GM19240 (cell line): ENCODE results near the gene DLEC1.

Source experiments
- DNase-seq: peaks from one replicate; pipeline ENCODE4 v3.0.0; 2011; ENCODE audit warnings: low spot score; ENCODE audit not compliant: insufficient read length

Gene DLEC1

GRCh38 chr3:38107911-38108648 lies 69.1 kb downstream of the DLEC1 start:
- no peak for DNase-seq

GRCh38 chr3:38108649-38109579 lies 69.9 kb downstream of the DLEC1 start:
- no peak for DNase-seq

DNA sequence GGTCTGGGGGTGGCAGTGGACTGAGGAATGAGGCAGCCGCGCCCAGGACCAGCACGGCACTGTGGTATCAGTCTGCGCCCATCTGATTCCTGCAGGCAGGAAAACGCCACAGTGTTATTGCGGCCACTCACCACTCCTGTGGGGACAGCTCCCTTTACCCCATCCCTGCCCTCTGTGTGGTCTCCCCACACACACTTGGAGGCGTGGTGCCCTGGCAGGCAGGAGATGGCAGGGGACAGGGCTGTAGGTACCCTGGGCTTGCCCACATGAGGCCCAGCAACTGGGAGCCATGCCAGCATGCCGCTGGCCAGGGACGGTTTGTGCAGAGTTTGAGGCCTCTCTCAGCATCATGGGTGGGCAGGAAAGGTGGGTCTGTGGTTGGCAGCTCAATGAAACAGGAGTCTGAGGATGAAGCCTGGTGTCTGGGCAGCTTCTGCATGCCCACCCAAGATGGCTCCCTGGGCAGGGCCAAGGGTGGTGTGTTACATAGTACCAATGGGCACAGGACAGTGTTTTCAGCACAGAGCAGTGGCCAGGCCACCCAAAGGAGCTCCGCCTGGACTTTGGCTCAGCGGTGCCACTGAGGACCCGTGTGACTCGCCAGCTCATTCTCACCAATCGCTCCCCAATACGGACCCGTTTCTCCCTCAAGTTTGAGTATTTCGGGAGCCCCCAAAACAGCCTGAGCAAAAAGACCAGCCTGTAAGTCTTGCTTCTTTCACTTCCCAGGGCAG lies 70.7 kb downstream of the DLEC1 start:
- DNase-seq, result no peak

GRCh38 chr3:38110314-38111050 lies 71.5 kb downstream of the DLEC1 start:
- no peak for DNase-seq

- DNase-seq, result no peak
Observed at GRCh38 chr3:38111201-38111600, 72.2 kb downstream of the DLEC1 start.

DNA sequence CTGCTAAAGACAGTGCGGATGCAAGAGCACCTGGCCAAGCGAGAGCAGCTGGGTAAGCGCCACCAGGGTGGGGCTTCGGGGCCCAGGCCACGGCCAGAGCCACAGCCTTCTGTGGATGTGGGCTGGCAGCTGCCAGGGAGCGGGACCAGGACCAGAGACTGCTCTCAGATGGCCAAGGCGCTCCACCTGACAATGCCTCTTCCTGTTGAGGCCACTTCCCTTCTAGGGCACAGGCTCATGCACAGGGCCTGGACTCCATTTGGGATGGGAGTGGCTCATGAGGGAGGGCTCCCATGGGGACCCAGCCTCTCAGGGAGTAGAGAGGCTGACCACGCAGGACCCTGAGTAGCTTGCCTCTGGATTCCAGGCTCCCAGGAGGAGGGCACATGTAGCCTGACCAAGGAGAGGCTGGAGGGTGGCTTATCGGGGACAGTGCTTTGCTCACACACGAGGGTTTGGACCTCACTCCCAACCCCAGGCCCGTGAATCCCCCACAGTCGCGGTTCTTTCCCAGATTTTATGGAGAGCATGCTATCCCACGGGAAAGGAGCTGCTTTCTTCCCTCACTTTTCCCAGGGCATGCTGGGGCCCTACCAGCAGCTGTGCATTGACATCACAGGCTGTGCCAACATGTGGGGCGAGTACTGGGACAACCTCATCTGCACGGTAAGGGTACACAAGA lies 72.8 kb downstream of the DLEC1 start:
- no peak for DNase-seq

DNA sequence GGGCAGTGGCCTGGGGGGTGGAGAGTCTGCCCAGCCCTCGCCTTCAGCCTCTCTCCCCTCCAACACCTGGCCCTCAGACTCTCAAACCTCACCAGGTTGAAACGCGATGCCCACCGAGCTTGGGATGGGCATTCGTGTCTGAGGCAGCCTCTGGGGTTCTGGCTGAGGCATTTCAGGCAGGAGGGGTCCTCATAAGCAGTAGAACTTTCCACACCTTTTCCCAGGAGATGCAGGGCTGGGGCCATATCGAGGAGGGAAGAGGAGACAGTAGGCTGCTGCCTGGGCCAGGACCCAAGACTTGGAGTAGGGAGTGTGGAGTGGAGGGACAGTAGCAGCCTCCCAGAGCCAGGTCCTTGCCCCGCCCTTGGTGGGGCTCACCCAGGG lies 73.4 kb downstream of the DLEC1 start:
- no peak for DNase-seq

- no peak for DNase-seq
Observed at GRCh38 chr3:38114052-38114874, 75.3 kb downstream of the DLEC1 start.

GRCh38 chr3:38114875-38115644 lies 76.1 kb downstream of the DLEC1 start:
- DNase-seq, result no peak

DNA sequence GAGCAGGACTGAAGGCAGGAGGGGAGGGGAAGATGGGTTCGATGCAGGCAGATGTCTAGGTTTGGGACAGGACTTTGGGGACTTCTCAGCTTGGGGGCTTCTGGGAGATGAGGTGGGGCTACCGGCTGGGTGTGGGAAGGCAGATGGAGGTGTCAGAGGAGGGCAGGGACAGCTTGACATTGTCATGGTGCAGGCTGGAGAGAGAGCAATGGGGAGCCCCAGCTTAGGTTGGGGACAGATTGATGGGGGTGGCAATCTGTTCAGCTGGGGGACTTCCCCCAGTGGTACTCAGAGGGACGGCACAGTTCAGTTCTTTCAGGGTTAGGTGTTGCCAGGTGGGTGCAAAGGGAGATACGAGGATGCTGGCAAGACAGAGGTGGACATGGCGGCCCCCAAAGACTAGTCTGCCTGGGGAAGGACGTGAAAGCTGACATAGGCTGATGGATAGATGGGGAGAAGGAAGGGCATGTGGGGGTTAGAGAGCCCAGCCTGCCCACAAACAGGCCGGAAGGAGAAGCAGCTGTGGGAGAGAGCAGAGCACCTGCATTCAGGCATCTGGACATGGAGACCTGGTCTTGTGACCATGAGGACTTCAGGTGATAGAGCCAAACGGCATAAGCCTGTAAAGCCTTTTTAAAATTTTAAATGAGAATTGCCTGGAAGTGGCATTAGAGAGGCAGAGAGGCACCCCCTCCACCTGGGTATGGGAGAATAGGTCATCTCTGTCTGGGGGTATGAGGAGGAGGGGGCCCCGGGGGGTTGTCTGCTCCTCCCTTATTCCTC lies 76.8 kb downstream of the DLEC1 start:
- DNase-seq, result no peak

DNA sequence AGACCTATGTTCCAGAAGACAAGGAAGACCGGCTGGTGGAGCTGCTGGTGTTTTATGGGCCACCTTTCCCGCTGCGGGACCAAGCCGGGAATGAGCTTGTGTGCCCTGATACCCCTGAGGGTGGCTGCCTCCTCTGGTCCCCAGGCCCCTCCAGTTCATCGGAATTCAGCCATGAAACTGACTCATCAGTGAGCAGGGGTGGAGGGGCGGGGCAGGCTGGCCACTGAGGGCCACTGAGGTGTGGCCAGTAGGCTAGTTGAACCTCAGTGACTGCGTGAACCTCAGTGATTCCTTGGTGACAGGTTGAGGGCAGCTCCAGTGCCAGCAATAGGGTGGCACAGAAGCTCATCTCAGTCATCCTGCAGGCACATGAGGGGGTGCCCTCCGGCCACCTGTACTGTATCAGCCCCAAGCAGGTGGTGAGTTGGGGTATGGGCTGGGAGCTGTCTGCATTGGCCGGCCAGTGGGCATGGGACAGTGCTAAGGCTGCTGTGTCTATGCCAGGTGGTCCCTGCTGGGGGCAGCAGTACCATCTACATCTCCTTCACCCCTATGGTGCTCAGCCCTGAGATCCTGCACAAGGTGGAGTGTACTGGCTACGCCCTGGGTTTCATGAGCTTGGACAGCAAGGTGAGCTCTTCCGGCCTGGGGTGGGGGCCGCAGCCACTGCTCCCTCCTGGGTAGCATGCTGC lies 77.6 kb downstream of the DLEC1 start:
- DNase-seq, result no peak

GRCh38 chr3:38117163-38117716 lies 78.2 kb downstream of the DLEC1 start:
- no peak for DNase-seq

DNA sequence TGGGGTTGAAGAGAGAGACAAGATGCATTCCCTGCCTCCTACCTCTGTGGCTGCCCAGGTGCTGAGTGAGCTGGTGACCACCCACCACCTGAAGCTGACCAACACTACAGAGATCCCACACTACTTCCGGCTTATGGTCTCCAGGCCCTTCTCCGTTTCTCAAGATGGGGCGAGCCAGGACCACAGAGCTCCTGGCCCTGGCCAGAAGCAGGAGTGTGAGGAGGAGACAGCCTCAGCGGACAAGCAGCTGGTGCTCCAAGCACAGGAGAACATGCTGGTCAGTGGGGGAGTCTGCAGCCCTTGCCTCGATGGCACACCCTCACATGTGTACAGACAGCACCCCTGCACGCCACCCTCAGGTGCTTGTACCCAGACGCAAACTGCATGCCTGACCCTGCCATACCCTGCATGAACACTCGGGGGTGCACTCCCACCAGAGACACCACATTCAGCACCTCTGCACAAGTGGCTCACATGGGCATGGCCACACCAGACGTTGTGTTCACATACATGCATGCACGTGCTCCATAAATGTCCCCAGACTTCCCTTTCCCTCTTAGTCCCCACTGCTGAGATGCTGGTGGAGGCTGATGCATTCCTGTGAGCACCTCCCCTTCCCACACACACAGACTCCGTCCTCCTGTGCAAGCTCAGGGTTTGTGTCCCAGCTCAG lies 78.9 kb downstream of the DLEC1 start:
- DNase-seq, result peak; percentile 85

DNA sequence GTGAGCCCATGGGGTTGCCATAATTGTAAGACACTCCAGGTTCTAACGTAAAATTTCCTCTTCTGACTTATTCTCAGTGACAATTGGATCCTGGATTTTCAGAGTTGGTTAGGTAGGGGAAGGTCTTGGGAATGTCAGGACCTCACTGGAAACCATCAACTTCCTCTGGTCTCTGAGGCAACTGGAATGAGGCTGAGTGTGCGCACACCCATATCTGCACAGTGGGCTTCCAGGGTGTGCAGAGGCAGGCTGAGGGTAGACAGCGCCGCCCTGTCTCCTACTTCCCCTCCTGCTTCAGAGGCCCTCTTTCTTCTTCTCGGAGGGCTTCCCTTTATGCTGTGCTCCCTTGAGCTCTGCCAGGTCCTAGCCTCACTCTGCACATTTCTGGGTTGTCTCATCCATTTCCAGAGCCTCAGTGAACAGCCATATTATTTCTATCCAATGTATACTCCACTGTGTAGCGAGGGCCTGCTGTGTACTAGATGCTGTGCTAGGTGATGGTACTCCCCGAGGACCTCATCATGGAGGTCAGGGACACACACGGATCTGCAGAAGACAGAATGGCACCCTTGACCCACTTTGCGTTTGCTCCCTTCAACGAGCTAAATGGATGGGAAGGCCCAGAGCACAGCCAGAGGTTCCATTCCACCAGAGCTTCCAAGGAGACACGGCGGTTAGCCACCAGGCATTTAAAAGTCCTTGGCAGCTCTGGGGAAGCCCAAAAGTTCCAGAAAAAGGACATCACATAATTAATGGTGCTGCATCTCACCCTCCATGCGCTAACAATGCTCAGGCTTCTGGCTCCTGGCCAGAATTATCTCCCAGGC lies 79.6 kb downstream of the DLEC1 start:
- no peak for DNase-seq

DNA sequence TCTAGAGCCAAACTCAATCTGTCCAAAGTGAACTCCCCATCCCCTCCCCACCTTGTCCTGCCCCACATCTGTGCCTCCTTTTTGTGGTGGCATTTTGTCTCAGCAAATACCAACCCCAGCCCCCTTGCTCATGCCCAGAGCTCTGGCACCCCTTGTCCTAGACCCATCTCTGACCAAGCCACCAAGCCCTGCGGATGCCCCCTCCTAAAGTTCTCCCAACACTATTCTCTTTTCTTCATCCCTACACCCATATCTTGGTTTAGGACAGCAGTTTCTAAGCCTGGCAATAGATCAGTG lies 80.2 kb downstream of the DLEC1 start:
- no peak for DNase-seq
